Measurements from ENCODE around the gene SYCP3. TPM values are rescaled to one million over a fixed set of nuclear protein-coding genes. Genes with fewer than 3 reads are reported as not detected.
A peak's percentile ranks its signal among the peaks of the same experiment; 100 is the strongest.

The SYCP3 gene
- total RNA-seq, 4 donors from 2014 or later = 0.31 to 0.36 TPM; not detected in 2

GRCh38 chr12:101761781-101762180, 22.5 kb upstream of the SYCP3 start:
- no peak for TF ChIP-seq CTCF (IDR thresholded peaks at IDR 0.05)
- no peak for DNase-seq (ENCODE audit: low spot score)
- ATAC-seq (ENCODE audit: low FRiP score) = no peak

GRCh38 chr12:101761350-101761749, 22.1 kb upstream of the SYCP3 start:
- ATAC-seq (ENCODE audit: low FRiP score) = no peak
- no peak for TF ChIP-seq CTCF (IDR thresholded peaks at IDR 0.05)

GRCh38 chr12:101759396-101760047, 20.3 kb upstream of the SYCP3 start:
- no peak for ATAC-seq (ENCODE audit: low FRiP score)
- no peak for DNase-seq (ENCODE audit: low spot score)
- peak in 1 of 3 donors; percentile 6 for TF ChIP-seq CTCF (IDR thresholded peaks at IDR 0.05)

More at GRCh38 chr12:101761350-101761749, 22.1 kb upstream of the SYCP3 start:
- DNase-seq (ENCODE audit: low spot score) = no peak

- no peak for ATAC-seq (ENCODE audit: low FRiP score)
- no peak for TF ChIP-seq CTCF (IDR thresholded peaks at IDR 0.05)
- DNase-seq (ENCODE audit: low spot score) = no peak
Observed at GRCh38 chr12:101750152-101750551, 10.9 kb upstream of the SYCP3 start.

GRCh38 chr12:101749657-101750056, 10.4 kb upstream of the SYCP3 start:
- DNase-seq (ENCODE audit: low spot score) (no peak), ATAC-seq (ENCODE audit: low FRiP score) (no peak)
- TF ChIP-seq CTCF (IDR thresholded peaks at IDR 0.05) = no peak

- no peak for DNase-seq (ENCODE audit: low spot score)
- no peak for ATAC-seq (ENCODE audit: low FRiP score)
- no peak for TF ChIP-seq CTCF (IDR thresholded peaks at IDR 0.05)
Observed at GRCh38 chr12:101748907-101749306, 9.6 kb upstream of the SYCP3 start.

GRCh38 chr12:101747697-101748096, 8.4 kb upstream of the SYCP3 start:
- no peak for DNase-seq (ENCODE audit: low spot score)
- no peak for ATAC-seq (ENCODE audit: low FRiP score)
- TF ChIP-seq CTCF (IDR thresholded peaks at IDR 0.05) = no peak

All from omental fat pad (tissue), 4 donors.